PC-9 (cell line): ENCODE data around the gene YWHAB.

ENCODE experiments used
- EZH2 ChIP-seq: fragments of 200-600 bp; sonication (generic); IDR thresholded peaks from 2 replicates; pipeline ENCODE4 v1.8.0; 2017; ENCODE audit warnings: antibody characterized with exemption, low read depth
- TF ChIP-seq, protein P1 (sequence below): fragments of 200-600 bp; sonication (generic); conservative IDR thresholded peaks from 2 replicates; pipeline ENCODE4 v1.6.1; 2017; ENCODE audit warnings: mixed run types, antibody characterized with exemption, mild to moderate bottlenecking, moderate library complexity

DNA sequence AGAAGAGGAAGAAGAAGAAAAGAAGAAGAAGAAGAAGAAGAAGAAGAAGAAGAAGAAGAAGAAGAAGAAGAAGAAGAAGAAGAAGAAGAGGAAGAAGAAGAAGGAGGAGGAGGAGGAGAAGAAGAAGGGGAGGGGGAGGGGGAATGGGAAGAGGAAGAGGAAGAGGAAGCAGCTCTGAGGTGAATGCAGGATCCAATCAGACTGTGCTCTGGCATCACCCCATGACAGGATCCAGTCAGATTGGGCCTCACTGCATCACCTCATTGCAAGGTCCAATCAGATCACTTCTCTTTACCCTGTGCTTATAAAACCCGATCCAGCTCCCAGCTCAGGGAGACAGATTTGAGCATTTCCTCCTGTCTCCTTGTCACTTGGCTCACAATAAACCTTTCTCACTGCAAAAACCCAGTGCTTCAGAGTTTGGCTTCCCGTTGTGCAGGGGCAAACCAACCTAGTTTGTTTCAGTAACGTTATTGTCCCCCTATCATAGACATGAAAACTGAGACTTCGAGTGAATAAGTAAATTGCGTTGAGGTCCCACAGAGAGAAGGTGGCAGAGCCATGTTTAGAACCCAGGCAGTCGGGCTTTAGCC, 28.6 kb upstream of the YWHAB start:
- TF ChIP-seq, protein P1, sequence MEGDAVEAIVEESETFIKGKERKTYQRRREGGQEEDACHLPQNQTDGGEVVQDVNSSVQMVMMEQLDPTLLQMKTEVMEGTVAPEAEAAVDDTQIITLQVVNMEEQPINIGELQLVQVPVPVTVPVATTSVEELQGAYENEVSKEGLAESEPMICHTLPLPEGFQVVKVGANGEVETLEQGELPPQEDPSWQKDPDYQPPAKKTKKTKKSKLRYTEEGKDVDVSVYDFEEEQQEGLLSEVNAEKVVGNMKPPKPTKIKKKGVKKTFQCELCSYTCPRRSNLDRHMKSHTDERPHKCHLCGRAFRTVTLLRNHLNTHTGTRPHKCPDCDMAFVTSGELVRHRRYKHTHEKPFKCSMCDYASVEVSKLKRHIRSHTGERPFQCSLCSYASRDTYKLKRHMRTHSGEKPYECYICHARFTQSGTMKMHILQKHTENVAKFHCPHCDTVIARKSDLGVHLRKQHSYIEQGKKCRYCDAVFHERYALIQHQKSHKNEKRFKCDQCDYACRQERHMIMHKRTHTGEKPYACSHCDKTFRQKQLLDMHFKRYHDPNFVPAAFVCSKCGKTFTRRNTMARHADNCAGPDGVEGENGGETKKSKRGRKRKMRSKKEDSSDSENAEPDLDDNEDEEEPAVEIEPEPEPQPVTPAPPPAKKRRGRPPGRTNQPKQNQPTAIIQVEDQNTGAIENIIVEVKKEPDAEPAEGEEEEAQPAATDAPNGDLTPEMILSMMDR, result no peak
- TF ChIP-seq EZH2, result no peak
